Muscle of back (tissue), 13 donors: Measurements from ENCODE around the gene NPIPB5. TPM values are rescaled to one million over a fixed set of nuclear protein-coding genes. Genes with fewer than 3 reads are reported as not detected.
"Not testable (repeated sequence)": the region's sequence is repeated elsewhere in the genome, so short reads cannot be mapped to it uniquely, and the experiment has no call there.

Experiments used
- DNase-seq, 3 donors: peaks; one replicate each; pipeline versions ENCODE4 v3.0.0 to v3.0.0-alpha.2; 2013
- long read RNA-seq, 9 donors: transcript quantifications; one replicate each; lab custom pipeline, GENCODE V29; 2026
- polyA plus RNA-seq, 10 donors: library from polyadenylated mRNA; unstranded; fragments of 120-200 nt; gene quantifications; one replicate each; pipeline ENCODE4 v1.2.1, GENCODE V29; 2013; ENCODE audit not compliant: insufficient read length in 10 of 10

Gene NPIPB5
- polyA plus RNA-seq = 100 to 1,000 TPM in 4 of 10 donors, 10 to 100 TPM in 6; 18.9 to 186 (median 60.0) TPM
- long read RNA-seq, donor 1 = 0 reads
- long read RNA-seq, donor 2, partial matches to known transcripts = 0 of 1 reads
- long read RNA-seq, donor 2, other reads (novel, unspliced or antisense) = 0 of 1 reads
- long read RNA-seq, donor 3 = 0 reads
- long read RNA-seq, donor 4 = 0 reads
- long read RNA-seq, donor 5 = 0 reads
- long read RNA-seq, donor 6, partial matches to known transcripts = 0 of 1 reads
- long read RNA-seq, donor 6, other reads (novel, unspliced or antisense) = 0 of 1 reads
- long read RNA-seq, donor 7, partial matches to known transcripts = 26 of 28 reads
- long read RNA-seq, donor 7, other reads (novel, unspliced or antisense) = 0 of 28 reads
- long read RNA-seq, donor 8 = 0 reads
- long read RNA-seq, donor 9 = 0 reads

DNA sequence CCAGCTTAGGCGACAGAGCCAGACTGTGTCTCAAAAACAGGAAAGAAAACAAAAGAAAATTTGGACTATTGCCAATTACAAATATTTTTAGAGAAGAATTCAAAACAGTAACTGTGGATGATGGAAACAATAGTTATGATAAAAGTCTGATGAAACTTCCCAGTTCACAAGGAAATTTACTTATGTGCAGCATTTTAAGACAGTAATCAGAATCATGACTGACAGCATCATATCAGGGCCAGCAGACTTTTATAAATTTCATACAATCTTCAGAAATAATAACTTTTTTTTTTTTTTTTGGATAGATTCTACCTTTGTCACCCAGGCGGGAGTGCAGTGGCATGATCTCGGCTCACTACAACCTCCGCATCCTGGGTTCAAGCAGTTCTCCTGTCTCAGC lies at the start of gene NPIPB5:
Gene NPIPB5, plus strand, starts transcription at position 301 of the 400 bp plus-strand sequence. CDS start 2,911 bp downstream, outside the sequence.
- DNase-seq = not testable (repeated sequence)

DNA sequence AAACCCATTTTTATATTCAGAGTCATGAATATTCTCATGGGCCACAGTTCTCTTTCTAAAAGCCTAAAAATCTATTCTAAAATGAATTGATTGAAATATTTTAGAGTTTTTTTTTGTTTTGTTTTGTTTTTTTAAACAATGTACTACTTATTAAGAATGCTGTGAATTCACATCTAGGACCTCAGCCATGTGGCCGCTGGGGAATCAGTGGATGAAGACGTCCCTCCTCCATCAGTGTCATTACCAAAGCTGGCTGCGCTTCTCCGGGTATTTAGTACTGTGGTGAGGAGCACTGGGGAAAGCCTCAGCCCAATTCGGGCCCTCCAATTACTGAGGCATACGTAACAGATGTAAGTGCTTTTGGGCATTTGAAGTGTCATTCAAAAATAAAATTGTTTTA lies 41.8 kb upstream of the NPIPB5 start:
- DNase-seq = not testable (repeated sequence)

DNA sequence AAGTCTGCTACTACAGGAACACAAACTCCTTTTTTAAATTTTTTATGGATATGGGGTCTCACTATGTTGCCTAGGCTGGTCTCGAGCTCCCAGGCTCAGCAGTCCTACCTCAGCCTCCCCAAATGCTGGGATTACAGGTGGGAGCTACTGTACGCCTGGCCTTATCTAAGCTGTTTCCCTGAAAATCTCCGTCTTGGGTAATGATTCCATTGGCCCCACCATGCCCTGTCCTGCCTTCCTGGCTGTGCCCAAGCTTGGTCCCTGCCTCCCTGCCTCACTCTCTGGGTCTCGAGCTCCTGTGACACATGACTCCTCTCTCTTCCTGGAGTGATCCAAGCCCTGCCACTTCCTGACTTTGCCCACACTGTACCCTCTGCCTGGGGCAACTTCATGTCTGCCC lies 27.3 kb downstream of the NPIPB5 start:
- DNase-seq = not testable (repeated sequence)

DNA sequence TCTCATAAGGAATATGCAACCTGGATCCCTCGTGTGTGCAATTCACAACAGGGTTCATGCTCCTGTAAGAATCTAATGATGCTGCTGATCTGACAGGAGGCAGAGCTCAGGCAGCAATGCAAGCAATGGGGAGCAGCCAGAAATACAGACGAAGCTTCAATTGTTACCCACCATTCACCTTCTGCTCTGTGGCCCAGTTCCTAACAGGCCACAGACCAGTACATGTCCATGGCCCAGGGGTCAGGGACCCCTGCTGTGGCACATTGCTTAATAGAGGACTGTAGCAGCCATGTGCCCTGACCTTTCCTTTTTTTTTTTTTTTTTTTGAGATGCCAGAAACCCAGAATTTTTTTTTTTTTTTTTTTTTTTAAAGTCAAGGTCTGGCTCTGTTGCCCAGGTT lies 34.1 kb downstream of the NPIPB5 start:
- DNase-seq = not testable (repeated sequence)

DNA sequence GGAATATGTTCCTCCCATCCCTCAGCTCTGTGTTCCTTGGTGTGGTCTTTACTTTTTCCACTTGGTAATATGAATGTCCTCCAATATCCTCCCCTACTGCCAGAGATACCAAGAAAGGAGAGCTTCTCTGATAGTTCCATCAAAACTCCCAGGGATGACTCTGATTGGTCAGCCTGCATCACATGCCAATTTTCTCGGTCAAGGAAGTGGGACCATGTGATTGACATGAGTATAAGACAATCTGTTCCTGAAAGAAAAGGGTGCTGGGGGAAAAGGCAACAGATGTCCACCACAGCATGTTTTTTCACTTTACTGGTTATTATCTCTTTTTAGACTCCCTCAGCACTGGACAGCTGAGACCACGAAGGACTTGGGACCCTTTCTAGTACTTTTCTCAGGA lies 35.9 kb downstream of the NPIPB5 start:
- not testable (repeated sequence) for DNase-seq

DNA sequence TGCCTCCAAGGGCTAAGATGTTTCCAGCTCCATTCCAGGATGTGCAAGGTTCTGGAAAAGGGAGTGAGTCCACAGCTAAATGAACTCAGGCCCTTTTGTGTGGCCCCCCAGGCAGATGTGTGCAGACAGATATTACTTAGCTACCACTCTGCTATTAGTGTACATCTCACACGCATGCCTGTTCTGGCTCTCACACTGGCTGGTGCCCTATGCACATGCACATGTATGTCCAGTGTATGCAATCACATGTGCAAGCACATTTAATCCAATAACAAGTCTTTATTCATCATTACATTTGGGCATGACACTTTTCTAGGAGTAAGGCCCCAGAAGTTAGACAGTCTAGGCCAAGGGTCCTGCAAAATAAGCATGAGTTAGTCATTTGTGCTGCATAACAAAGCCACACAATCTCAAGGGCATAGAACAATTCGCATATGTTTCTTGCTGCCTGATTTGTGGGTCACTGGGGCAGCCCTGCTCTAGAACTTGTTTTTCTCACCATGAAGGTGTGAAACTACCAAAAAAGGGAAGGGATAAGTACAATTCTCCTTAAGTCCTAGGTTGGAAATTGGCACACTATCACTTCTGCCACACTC lies 36.6 kb downstream of the NPIPB5 start:
- not testable (repeated sequence) for DNase-seq

DNA sequence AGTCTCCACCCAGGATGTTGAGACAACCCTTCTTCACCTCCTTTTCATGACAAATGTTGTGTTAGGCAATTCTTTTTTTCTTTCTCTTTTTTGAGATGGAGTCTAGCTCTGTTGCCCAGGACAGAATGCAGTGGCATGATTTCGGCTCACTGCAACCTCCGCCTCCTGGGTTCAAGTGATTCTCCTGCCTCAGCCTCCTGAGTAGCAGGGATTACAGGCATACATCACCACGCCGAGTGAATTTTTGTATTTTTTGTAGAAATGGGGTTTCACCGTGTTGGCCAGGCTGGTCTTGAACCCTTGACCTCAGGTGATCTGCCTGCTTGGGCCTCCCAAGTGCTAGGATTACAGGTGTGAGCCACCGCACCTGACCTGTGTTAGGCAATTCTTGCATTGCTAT lies 39.2 kb downstream of the NPIPB5 start:
- DNase-seq = not testable (repeated sequence)

DNA sequence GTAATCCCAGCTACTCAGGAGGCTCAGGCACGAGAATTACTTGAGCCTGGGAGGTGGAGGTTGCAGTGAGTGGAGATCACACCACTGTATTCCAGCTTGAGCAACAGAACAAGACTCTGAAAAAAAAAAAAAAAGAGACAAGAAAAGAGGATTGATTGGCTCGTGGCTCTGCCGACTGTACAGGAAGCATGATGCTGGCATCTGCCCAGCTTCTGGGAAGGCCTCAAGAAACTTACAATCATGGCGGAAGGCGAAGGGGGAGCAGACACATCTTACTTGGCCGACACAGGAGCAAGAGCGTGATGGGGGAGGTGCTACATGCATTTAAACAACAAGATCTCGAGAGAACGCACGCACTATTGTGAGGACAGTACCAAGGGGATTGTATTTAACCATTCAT lies 40.5 kb downstream of the NPIPB5 start:
- DNase-seq = not testable (repeated sequence)

DNA sequence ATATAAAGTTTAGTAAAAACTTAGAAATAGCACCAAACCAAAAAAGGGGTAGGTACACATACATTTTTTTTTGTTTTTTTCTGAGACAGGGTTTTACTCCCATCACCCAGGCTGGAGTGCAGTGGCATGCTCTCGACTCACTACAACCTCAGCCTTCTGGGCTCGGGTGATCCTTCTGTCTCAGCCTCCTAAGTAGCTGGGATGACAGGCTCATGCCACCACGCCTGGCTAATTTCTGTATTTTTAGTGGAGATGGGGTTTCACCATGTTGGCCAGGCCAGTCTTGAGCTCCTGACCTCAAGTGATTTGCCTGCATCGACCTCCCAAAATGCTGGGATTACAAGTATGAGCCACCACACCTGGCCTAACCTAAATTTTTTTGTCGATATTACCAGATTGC lies 41.0 kb downstream of the NPIPB5 start:
- not testable (repeated sequence) for DNase-seq

DNA sequence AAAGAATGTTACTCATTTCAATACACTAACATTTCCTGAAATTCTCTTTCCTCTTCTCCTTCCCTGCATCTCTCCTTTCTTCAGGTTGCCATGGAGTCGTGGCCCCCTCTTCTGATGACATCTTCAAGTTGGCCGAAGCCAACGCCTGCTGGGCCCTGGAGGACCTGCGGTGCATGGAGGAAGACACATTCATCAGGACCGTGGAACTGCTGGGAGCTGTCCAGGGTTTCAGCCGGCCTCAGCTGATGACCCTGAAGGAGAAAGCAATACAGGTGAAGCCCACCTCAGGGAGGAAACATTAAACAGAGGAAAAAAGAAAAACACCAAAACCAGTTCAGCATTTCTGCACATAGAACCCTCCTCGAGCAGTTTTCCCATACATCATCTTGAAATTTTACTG lies 46.1 kb downstream of the NPIPB5 start:
- DNase-seq = not testable (repeated sequence)

Other genes with a start within 250 kb of the NPIPB5 start
- 10 to 100 TPM; 27.7 to 48.3 (median 39.2) TPM for gene POLR3E, start 213.5 kb upstream of the NPIPB5 start, polyA plus RNA-seq
- 10 to 100 TPM; 13.0 to 28.5 (median 19.2) TPM for gene CDR2, start 136.3 kb upstream of the NPIPB5 start, polyA plus RNA-seq